HepG2 (cell line): ENCODE data around the gene ANP32A. TPM values are rescaled to one million over a fixed set of nuclear protein-coding genes. Genes with fewer than 3 reads are reported as not detected.

Experiments
- SP2 ChIP-seq: sonication (generic); formaldehyde crosslinking; IDR thresholded peaks from 2 replicates; pipeline ENCODE4 v1.5.1; 2020; ENCODE audit warnings: mild to moderate bottlenecking, missing genetic modification reagents
- ZMYM2 ChIP-seq: sonication (generic); formaldehyde crosslinking; IDR thresholded peaks from 2 replicates; pipeline ENCODE4 v1.8.0; 2022; ENCODE audit warnings: mild to moderate bottlenecking, missing genetic modification reagents
- ZMYM4 ChIP-seq: sonication (generic); formaldehyde crosslinking; IDR thresholded peaks from 2 replicates; pipeline ENCODE4 v1.8.1; 2023; ENCODE audit warnings: mild to moderate bottlenecking, missing genetic modification reagents
- ZNF121 ChIP-seq: sonication (generic); formaldehyde crosslinking; IDR thresholded peaks from 2 replicates; pipeline ENCODE4 v1.5.0; 2020; ENCODE audit warnings: mild to moderate bottlenecking, missing genetic modification reagents
- ZNF264 ChIP-seq: sonication (generic); formaldehyde crosslinking; IDR thresholded peaks from 2 replicates; pipeline ENCODE4 v1.4.0; 2020; ENCODE audit warnings: missing genetic modification reagents
- ZNF670 ChIP-seq: sonication (generic); formaldehyde crosslinking; IDR thresholded peaks from 2 replicates; pipeline ENCODE4 v1.8.0; 2022; ENCODE audit warnings: mild to moderate bottlenecking, missing genetic modification reagents, borderline replicate concordance
- ZNF749 ChIP-seq: sonication (generic); formaldehyde crosslinking; IDR thresholded peaks from 2 replicates; pipeline ENCODE4 v1.8.0; 2022; ENCODE audit warnings: mild to moderate bottlenecking, missing genetic modification reagents, moderate library complexity, borderline replicate concordance
- ZNF891 ChIP-seq: sonication (generic); formaldehyde crosslinking; IDR thresholded peaks from 2 replicates; pipeline ENCODE4 v1.5.0; 2020; ENCODE audit warnings: mild to moderate bottlenecking, missing genetic modification reagents
- polyA plus RNA-seq, 8 experiments: library from polyadenylated mRNA; depleted of rRNA in 3 of 8; stranded (reverse) in 7 of 8; unstranded in 1 of 8; fragments of >200 nt; fragmentation: Illumina TruSeq in 4 of 8; extraction: Trizol in 4 of 8; gene quantifications; 2 replicates each; pipeline versions ENCODE4 v1.2.1 to v1.2.3, GENCODE V29; 2011 to 2016; ENCODE audit warnings: low read depth in 4 of 8, missing spikeins in 1 of 8, mixed read lengths in 1 of 8; ENCODE audit not compliant: insufficient read depth in 1 of 8
- total RNA-seq, 5 experiments: library from RNA; depleted of rRNA; stranded (reverse); fragments of >200 nt; fragmentation: Illumina TruSeq; extraction: Trizol; gene quantifications; 2 replicates each; pipeline ENCODE4 v1.2.3, GENCODE V29; 2016; ENCODE audit warnings: low read depth in 1 of 5
- TF ChIP-seq, protein P1 (sequence below): IDR thresholded peaks from 2 replicates; pipeline ENCODE4 v1.6.1; 2018; ENCODE audit warnings: missing genetic modification reagents, mild to moderate bottlenecking, missing compliant biosample characterization
- TF ChIP-seq, protein P2 (sequence below): sonication (generic); formaldehyde crosslinking; IDR thresholded peaks from 2 replicates; pipeline ENCODE4 v1.4.0; 2020; ENCODE audit warnings: mild to moderate bottlenecking, missing genetic modification reagents, borderline replicate concordance
- TF ChIP-seq, protein P3 (sequence below): IDR thresholded peaks from 2 replicates; pipeline ENCODE4 v1.6.1; 2012; ENCODE audit warnings: inconsistent platforms

Gene ANP32A
- total and polyA plus RNA-seq, 2 of the 13 experiments (the other 11 are each of a cell fraction or from before 2014, with no cell fraction given) = 60.6 to 206 TPM

DNA sequence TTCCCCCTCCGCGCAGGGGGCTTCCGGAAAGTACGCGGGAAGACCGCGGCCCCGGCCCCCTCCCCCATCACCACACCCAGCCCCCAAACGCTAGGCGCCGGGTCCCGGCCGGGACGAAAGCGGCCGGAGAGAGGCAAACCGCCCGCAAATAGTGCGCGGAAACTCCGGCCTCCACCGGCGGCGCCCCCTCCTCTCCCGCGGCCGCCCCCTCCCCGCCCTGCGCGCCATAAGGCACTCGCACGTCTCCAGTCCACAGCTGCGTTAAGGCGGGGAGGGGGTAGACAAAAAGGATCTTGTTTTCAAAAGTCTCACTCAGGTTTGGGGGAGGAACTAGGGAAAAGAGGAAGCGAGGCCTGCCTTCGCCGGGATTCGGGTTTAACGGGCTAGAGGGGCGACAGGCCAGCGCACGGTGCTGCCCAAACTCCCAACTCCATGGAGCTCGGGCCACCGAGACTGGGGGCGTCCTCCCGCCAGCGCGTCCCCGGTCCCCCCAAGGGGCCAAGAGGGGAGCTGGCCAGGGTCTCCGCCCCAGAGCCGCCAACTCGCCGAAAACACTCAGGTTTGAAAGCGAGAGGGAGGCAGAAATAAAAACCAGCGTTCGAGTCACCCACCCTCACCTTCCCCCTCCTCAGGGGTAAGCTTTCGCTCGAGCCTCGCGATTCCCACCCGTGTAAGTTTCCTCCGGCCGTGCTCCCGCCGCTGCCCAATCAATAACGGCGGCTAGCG is 1.8 kb downstream of the ANP32A start (continued):
- TF ChIP-seq ZNF891 (CRISPR knock-in tag) (0 out of 2 replicates have a peak, but pooled peaks have one; percentile 6), SP2 (CRISPR knock-in tag) (peak; percentile 24; the same call in 1 of the 2 replicates), ZNF264 (CRISPR knock-in tag) (no peak), ZNF670 (CRISPR knock-in tag) (0 out of 2 replicates have a peak, but pooled peaks have one; percentile 20), ZNF121 (0 out of 2 replicates have a peak, but pooled peaks have one; percentile 11), ZMYM4 (CRISPR knock-in tag) (0 out of 2 replicates have a peak, but pooled peaks have one; percentile 16), ZMYM2 (CRISPR knock-in tag) (no peak), ZNF749 (CRISPR knock-in tag) (0 out of 2 replicates have a peak, but pooled peaks have one; percentile 41)
- TF ChIP-seq, protein P1, sequence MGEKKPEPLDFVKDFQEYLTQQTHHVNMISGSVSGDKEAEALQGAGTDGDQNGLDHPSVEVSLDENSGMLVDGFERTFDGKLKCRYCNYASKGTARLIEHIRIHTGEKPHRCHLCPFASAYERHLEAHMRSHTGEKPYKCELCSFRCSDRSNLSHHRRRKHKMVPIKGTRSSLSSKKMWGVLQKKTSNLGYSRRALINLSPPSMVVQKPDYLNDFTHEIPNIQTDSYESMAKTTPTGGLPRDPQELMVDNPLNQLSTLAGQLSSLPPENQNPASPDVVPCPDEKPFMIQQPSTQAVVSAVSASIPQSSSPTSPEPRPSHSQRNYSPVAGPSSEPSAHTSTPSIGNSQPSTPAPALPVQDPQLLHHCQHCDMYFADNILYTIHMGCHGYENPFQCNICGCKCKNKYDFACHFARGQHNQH (CRISPR knock-in tag) = no peak; the same call in 1 of the 2 replicates
- TF ChIP-seq, protein P2, sequence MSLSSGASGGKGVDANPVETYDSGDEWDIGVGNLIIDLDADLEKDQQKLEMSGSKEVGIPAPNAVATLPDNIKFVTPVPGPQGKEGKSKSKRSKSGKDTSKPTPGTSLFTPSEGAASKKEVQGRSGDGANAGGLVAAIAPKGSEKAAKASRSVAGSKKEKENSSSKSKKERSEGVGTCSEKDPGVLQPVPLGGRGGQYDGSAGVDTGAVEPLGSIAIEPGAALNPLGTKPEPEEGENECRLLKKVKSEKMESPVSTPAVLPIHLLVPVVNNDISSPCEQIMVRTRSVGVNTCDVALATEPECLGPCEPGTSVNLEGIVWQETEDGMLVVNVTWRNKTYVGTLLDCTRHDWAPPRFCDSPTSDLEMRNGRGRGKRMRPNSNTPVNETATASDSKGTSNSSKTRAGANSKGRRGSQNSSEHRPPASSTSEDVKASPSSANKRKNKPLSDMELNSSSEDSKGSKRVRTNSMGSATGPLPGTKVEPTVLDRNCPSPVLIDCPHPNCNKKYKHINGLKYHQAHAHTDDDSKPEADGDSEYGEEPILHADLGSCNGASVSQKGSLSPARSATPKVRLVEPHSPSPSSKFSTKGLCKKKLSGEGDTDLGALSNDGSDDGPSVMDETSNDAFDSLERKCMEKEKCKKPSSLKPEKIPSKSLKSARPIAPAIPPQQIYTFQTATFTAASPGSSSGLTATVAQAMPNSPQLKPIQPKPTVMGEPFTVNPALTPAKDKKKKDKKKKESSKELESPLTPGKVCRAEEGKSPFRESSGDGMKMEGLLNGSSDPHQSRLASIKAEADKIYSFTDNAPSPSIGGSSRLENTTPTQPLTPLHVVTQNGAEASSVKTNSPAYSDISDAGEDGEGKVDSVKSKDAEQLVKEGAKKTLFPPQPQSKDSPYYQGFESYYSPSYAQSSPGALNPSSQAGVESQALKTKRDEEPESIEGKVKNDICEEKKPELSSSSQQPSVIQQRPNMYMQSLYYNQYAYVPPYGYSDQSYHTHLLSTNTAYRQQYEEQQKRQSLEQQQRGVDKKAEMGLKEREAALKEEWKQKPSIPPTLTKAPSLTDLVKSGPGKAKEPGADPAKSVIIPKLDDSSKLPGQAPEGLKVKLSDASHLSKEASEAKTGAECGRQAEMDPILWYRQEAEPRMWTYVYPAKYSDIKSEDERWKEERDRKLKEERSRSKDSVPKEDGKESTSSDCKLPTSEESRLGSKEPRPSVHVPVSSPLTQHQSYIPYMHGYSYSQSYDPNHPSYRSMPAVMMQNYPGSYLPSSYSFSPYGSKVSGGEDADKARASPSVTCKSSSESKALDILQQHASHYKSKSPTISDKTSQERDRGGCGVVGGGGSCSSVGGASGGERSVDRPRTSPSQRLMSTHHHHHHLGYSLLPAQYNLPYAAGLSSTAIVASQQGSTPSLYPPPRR (CRISPR knock-in tag) = 0 out of 2 replicates have a peak, but pooled peaks have one; percentile 12
- TF ChIP-seq, protein P3, sequence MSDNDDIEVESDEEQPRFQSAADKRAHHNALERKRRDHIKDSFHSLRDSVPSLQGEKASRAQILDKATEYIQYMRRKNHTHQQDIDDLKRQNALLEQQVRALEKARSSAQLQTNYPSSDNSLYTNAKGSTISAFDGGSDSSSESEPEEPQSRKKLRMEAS = 0 out of 2 replicates have a peak, but pooled peaks have one; percentile 7
